ENCODE results near the gene TAC4.

Gene TAC4

DNA sequence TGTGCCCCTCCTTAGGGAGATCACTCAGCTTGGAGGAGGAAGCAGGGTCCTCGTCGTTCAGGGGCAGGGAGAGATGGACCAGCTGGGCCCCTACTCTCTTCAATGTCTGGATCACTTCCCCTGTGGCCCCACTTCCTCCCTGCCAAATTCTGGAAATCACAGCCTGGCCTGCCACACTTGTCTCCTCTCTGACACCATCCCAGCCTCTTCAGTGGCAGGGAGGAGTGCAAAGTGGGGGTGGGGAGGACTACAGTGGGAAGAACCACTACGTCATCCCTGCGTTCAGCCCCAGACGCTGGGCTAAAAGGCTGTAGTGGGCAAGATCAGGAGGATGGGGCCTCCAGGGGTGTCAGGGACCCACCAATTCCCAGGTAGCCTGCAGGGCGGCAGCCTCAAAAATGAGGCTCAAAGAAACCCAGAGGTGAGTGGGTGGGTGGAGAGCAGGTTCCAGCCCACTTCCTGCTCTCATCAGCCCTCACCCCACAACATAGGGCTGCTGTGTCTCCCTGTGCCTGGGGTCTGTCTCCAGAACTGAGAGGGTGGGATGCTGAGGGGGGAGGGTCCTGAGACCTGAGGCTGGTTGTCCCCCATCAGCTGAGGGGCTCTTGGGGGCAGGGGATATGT lies 25.0 kb upstream of the TAC4 start:
- FAIRE-seq: no peak

DNA sequence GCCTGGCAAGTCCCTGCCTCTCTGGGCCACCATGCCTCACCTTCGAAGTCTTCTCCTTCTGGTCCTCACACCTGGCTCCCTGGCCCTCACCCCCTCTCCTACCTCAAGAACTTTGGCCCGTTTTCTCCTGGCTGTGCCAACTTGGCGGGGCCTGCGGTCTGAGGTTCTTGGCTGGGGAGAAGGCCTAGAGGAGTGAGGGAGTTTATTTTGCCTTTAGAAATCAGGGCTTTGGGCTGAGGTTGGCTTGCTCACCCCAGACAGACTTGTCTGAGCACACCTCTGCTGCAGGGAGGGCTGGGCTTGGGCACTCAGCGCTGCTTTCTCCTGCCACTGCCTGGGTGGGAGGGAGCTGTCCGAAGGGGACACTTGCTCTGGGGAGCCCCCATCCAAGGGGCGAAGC lies 23.3 kb upstream of the TAC4 start:
- FAIRE-seq: no peak

DNA sequence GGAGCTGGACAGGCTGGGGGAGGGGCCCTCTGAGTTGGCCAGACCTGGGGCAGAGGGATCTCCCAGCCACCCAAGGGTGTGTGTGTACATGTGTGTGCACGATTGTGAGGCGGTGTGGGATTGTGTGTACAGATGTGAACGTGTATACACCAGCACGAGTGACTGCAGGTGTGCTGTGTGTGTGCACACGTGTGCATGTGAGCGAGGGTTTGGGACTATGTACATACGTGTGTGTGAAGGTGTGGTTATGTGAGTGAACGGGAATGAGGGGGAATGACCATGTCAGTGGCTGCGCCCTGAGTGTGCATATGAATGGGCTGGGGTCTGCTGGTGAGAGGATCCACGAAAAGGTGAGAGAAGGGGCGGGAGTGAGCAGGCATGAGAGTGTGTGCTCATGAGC lies 22.4 kb upstream of the TAC4 start:
- FAIRE-seq: no peak

DNA sequence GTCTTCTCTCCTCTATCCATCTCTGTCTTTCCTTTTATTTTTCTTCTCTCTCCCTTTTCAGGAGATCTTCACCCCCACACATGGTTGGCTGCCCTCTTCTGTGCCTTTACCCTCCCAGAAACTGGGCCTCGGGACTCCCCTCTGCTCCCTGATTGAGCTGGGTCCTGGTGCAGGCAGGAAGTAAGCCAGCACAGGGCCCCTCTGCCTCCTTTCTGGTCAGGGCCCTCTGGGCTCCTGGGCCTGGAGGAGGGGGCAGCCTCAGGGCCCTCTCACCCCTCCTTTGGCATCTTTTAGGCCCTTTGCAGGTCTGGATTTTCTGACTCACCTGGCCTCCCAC lies 21.1 kb upstream of the TAC4 start:
- no peak for FAIRE-seq

DNA sequence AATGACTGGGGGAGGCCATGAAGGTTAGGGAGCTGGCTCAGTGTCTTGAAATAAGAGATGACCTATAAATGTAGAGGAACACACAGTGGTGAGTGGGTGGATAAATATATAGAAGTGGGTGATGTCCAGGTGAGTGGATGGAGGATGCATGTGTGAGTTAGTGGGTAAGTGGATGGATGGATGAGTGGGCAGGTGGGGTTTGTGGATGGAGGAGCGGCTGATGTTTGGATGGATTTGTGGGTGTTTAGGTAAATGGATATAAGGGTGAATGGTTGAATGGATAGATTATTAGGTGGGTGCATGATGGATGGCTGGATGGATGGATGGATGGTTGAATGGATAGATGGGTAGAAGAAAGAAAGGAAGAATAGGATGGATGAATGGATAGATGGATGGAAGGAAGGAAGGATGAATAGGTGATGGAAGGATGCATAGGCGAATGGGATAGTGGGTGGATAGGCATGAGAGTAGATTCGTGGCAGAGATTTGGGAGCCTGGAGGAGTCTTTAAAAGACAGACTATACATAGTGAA lies 19.1 kb upstream of the TAC4 start:
- no peak for FAIRE-seq

DNA sequence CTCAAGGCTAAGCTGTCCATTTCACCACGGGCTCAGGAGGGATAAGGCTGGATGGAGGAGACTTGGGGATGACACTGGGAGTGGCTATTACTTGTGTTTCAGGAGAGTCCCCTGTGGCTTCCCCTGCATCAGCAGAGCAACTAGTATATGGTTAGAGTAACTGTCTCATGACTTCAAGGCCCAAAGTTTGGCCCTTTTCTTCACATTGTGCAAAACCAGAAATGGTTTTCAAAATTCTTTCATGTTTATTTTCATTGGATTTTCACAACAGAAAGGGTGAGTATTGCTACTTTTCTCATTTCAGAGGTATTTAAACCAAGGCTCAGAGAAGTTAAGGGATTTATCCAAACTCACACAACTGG lies 18.1 kb upstream of the TAC4 start:
- no peak for FAIRE-seq

DNA sequence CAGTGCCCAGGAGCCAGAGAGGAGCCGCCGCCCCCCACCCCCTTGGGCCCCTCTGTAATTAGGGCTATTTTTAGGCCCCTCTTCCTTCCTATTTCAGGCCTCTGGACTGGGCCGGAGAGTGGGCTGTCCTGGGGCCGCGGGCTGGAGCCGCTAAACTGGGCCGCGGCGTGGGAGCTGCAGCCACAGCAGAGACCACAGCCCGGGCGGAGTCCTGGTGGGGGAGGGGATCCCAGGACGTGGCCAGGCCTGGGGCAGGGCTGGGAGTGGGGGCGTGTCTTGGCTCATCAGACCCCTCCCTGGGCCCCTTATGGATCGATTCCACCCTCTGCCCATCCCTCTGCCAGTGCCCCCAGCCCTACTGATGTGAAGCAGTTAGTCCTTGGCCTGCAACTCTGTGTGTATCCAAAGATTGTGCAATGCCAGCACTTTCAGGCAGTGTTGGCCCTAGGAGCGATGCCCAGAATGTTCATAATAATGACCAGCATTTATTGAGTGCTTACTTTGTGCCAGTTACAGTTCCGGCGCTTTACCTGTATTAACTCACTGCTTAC lies 15.0 kb upstream of the TAC4 start:
- no peak for FAIRE-seq

DNA sequence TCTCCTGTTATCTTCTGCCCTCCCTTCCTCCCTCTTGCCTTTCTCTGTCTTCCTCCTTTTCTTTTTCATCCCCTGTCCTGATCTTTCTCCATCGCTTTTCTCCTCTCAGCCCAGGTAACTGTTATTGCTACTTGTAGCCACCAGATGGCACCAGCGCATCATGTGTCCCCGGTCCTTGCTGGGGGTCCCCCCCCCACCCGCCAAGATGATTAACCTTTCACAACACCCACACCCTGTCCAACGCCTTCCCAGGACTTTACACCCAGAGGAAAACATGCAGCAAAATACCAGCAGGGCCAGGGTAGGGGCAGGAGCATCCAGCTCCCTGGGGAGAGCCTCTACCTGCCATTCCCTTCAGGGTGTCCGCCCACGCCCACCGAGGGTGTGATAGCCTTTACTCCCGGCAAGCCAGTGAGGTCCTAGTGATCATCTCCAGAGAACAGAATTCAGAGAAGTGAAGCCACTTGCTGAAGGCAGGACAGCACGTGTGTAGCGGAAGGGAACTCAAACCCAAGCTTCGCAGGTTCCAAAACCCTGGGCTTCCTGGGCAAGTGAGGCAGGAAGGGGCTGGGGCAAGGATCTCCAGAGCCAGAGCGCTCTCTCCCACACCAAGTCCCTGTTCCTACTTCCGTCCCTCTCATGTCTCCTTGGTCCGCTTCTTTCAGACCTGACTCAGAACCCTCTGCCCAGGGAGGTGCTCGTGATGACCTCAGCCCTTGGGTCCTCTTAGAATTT lies 13.4 kb upstream of the TAC4 start:
- no peak for FAIRE-seq

DNA sequence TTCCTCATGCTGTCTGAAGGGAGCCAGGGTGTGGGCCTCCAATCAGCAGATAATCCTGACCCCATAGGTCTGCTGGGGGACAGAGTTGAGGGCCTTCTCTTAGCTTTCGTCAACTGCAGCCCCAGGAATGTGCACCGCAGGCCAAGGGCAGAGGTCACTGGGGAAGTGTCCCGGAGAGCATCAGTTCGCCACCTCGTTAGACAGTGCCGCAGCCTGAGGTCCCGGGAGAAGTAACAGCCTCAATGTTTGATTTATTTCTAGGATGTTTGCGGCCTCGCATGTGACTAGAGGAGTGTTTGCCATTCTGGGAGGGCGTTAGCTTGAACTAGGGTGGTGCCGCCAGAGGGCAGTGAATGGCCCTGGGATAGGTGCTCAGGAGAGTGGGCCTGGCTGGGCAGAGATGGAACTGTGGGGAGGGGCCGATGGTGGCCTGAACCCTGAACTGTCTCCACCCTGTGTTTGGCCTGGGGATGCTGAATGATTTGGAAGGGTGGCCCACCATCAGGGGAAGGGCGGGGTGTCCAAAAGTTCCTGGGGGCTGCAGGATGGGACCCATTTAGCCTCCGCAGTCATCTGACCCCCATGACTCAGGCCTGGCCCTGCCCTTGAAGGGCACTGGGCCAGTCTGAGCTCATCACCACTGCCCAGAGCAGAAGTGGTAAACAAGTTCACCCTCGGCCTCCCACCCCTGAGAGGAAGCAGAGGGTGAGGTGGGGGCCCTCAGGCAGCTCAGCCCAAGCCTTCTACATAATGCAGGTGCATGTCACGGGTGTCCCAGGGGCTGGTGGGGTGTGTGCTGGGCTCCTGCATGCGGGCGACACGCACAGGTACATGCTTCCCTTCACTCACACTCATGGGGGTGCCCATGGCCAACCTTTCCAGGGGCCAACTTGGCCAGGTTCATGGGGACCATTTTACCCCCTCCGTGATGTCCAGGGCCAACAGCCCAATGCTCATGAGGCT lies 12.4 kb upstream of the TAC4 start:
- FAIRE-seq: no peak

DNA sequence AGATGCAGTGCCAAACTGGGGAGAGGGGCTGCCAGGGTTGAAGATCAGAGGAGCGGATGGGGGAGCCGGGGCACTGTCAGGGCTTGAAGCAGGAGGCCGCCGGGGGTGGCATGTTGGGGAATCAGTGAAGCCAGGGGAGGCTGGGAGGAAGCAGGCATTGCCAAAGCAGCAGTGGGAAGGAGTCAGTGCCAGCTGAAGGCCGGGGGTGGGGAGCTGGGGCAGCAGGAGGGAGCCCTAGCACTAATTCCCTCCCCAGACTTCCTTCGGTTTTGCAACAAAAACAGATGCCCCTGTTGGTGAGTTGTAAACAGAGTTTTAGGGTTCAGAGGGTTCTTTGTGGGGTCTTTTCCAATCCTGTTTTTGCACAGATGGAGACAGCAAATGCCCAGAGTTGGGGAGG lies 10.9 kb upstream of the TAC4 start:
- no peak for FAIRE-seq

DNA sequence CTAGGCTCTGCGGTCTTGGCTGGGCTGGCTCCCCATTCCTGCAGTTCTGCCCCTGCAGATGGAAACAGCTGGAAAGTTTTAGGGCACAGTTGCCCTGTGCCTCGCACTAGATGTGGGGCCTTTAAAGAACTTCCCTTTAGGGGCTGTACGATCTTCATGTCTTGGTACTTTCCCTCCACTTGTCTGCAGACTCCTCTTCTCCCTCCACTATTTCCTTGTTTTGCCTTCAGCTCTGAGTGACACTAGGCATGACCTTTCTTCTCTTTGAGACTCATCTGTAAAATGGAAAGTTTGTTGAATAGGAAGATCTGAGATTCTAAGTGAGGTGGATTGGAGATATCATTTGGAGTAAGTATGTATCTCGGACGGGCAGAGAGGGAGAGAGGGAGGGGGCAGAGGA lies 6.3 kb upstream of the TAC4 start:
- FAIRE-seq: no peak

DNA sequence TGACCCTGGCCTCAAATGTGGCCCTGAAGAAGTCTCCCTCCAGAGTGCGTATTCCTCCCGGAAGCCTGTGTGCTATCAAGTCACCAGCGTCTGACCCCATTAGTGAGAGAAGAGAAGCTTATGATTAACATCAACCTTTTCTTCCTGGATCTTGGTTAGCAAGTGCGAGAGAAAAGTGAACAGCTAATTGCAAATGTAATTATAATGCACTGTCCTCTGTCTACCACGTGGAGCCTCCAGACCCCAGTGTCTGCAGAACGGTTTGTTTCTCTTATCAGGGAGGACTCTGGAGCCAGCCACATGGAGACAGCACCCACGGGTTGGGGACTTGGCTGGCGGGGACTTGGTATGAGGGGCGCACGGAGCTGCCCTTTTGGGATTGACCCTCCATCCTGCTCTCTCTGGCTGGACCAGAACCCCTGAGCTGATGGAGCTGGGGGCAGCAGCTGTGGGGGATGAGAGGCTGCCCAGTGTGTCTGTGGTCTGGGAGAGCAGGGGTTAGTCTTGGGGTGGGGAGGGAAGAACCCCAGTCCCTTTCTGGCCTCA lies 5.7 kb upstream of the TAC4 start:
- FAIRE-seq: no peak

DNA sequence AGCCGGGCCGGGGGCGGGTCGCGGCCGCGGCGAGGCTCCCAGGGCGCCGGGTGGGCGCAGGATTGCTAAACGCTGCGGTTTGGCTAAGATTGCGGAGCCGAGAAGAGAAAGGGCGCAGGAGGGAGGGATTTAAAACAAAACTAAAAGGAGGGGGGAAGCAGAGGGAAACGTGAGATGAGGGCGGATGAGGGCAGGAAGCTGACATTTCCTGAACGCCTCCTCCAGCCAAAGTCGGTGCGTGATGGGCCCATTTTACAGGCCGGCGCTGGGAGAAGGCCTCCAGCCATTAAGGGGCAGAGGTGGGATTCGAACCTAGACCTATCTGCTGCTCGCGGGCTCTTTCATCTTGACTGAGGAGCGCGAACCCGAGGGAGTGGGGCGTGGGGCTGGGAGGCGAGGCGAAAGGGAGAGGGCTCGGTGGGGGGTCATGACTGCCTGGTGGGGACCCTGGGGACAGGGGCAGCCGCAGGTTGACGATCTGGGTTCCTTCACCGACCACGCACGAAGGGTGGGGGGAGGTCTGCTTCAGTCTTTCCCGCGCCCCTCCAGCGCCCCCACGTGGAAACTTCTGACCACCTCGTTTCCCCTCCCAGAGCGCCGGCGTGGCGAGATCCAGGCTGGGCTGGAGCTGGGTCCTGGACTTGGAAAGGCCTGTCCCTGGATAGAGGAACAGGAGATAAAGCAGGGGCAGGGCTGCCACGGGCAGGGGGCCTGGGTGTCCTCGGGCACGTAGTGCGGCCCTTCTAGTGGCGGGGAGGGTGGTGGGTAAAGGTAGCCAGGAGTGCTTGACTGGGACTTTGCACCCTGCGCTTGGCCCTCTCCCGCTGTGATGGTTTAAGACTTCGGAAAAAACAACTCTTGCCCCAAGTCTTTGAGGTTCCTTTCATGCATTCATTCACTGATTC lies 3.8 kb upstream of the TAC4 start:
- FAIRE-seq: no peak

DNA sequence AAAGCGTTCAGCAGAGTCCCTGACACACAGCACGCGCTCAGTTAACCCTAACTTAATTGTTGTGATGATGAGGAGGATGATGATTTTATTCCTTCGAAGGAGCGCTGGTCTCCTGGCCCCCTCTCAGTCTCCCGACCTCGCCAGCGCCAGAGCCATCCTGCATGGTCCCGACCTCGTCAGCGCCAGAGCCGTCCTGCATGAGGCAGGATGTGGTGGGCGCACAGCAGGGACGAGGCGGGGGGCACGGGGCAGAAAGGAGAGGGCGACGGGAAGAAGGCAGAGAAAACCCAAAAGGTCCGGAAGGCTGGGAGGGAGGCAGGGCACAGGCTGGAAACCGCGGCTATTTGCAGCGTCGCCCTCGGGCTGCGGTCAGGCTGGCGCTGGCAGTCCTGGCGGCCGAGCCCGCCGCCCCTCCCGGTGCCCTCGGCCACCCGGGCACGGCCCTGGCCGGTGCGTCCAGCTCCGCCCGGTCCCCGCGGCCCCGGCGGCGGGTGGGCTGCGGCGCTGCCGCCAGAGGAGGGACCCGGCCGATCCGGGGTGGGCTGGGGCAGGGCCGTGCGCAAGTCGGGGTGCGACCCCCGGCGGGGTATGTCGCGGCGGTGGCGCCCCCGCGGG lies 3.0 kb upstream of the TAC4 start:
- FAIRE-seq: no peak

DNA sequence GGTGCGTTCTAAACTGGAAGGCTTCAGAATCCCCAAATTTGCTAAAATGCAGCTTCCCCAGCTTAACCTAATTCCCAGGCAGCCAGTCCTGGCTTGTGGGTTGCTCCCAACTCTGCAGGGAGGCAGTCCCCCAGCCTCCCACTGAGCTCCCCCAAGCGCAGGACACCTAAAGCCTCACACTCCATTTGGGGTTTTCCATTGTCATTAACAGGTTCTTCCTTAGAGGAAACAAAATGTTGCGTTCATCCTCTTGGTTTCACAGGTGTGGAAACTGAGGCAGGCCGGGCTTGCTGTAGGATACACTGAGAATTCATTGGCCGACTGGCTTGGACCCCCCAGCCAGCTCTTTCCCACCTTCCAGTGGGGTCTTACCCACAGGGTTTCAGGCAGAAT lies 2.3 kb upstream of the TAC4 start:
- FAIRE-seq: no peak

DNA sequence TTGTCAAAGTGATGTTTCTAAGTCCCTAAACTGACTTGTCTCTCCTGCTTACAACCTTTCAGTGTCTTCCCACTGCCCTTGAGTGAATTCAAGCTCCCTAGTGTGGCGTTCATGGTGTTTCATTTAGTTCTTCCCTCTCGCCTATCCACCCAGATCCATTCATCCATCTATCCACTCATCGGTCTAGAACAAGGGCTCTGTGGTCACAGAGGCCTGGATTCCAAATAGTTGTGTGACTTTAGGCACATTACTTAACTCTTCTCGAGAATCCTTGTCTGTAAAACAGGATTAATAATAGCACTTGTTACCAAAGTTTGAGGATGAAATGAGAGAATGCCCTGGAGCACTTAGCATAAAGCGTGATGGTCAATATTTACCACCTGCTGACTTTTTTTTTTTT lies 870 bp upstream of the TAC4 start:
- FAIRE-seq: no peak

DNA sequence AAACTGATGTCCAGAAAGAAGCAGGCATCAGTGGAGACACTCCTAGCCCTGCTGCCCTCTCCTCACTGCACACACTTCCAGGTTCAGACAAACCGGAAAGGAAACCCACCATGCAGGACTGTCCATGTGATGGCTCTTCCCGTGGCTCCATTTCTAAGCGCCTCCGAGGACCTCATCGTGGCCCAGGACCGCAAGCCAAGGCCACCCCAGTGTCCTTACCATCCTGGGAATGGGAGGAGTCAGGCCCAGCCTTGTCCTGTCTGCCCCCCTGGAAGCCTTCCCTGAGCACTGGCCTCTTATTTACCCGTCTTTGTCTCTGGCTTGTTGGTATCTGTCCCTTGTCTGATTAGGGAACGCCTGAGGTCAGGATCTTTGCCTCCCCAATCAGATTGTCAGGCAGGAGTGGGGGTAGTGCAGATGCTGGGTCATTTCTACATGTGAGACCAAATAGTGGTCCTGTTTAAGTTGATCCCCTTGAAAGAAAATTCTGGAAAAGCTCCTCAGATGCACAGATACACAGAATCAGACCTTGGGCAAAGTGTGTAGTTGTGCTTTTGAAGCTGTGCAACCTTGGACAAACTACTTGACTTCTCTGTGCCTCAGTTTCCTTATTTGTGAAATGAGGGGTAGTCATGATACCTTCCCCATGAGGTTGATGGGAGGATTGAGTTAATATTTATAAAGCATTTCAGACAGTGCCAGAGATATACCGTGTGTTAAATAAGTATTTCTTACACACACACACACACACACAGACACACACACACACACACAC lies 744 bp downstream of the TAC4 start:
- FAIRE-seq: no peak

DNA sequence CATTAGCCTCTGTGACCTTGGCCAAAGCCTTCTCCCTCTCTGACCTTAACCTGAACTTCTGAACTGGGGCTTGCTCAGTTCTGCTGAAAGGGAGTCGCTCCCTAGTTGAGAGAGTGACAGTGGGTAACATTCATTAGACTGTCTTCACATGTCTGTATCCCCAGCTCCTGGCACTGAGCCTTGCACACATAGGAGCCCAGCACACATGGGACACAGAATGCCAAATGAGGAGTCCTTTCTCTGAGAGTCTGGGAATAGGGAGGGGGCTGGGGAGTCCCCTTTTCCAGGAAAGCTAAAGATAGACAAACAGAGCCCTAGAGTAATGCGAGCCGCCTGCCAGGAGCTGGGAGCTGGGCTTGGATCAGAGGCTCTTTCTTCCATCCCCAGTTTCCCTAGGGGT lies 2.5 kb downstream of the TAC4 start:
- FAIRE-seq: no peak

DNA sequence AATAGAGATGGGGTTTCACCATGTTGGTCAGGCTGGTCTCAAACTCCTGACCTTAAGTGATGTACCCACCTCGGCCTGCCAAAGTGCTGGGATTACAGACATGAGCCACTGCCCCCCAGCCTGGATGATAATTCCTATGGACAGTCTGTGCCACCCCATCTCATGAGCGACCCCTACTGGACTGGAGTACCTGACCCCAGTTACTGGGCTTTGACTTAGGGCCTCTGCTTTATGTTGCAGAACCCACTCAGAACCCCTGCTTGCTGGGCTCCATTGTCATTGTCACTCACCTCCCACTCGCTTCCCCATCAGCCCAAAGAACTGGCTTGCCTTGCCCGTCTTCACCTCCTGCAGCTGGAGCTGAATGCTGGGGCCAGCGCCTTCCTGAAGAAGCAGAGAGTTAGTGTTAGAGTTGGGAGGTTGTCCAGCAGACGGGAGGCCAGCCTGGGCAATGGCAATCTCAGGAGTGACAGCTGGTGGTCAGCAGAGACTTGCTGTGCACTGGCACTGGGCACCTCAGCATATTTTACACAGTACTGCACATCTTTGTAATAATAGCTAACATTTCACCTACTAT lies 4.0 kb downstream of the TAC4 start:
- no peak for FAIRE-seq

DNA sequence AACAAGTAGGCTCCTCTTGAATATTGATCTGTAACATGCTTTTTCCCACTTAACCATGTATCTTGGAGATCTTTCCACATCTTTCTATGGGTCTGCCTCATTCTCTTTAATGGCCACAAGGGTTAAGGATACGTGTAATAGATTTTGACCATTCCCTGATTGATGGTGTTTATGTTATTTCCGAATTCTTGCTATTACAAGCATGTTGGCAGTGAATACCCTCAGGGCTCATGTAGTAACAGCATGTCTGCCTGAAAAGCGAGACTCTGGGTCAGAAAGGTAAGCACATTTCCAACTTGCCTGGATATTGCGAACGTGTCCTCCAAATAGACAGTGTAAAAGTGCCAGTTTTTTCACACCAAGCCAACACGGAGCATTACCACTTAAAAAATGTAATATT lies 5.0 kb downstream of the TAC4 start:
- no peak for FAIRE-seq
